A549 (cell line): ENCODE data around the gene NUFIP2. TPM values are rescaled to one million over a fixed set of nuclear protein-coding genes. Genes with fewer than 3 reads are reported as not detected.

Experiments
- ATAC-seq, 2 experiments: fragments of 200-7000 bp in 1 of 2; fragments of >200 bp in 1 of 2; cut with Nextera tagmentation in 1 of 2; cut with Tn5 transposase in 1 of 2; 3 replicates each; pipeline versions ENCODE4 v1.8.0 to v1.9.1; 2018 to 2020; ENCODE audit warnings: mild to moderate bottlenecking in 1 of 2, moderate library complexity in 1 of 2
- CTCF ChIA-PET: fragments of 300-600 bp; sonication (Branson Sonifier 250); formaldehyde crosslinking; extraction: SDS; loops from one replicate; lab custom pipeline; 2021; ENCODE audit warnings: antibody characterized with exemption, inconsistent platforms; lab: Yijun Ruan, JAX
- POLR2A ChIA-PET: fragments of 350-600 bp; formaldehyde crosslinking; extraction: SDS; loops from one replicate; lab custom pipeline; 2021; ENCODE audit warnings: antibody characterized with exemption, inconsistent platforms; lab: Yijun Ruan, JAX
- DNase-seq, 2 experiments: peaks; one replicate each; pipeline versions ENCODE4 v3.0.0 to v3.0.0-alpha.2; 2011 to 2016; ENCODE audit warnings: low read depth in 1 of 2, low spot score in 1 of 2
- FAIRE-seq: peaks from 2 replicates; lab custom pipeline; 2011; peaks lifted over from hg19 to GRCh38; lab: Jason Lieb, UNC
- H3K27ac ChIP-seq, 2 experiments: fragments of >200 bp; sonication (Bioruptor Twin); formaldehyde crosslinking; 3 replicates each; pipeline ENCODE4 v1.5.1; 2016 to 2017
- H3K4me1 ChIP-seq: fragments of >200 bp; sonication (Bioruptor Twin); formaldehyde crosslinking; 3 replicates; pipeline ENCODE4 v1.6.1; 2016
- H3K4me2 ChIP-seq: fragments of >200 bp; sonication (Bioruptor Twin); formaldehyde crosslinking; 3 replicates; pipeline ENCODE4 v1.6.1; 2016
- H3K4me3 ChIP-seq: fragments of >200 bp; sonication (Bioruptor Twin); formaldehyde crosslinking; 3 replicates; pipeline ENCODE4 v1.5.1; 2016
- H3K9me3 ChIP-seq: fragments of >200 bp; sonication (Bioruptor Twin); formaldehyde crosslinking; 3 replicates; pipeline ENCODE4 v1.6.1; 2016
- CBX8 ChIP-seq: fragments of 200-600 bp; sonication (generic); IDR thresholded peaks from 2 replicates; pipeline ENCODE4 v1.6.1; 2016
- CEBPB ChIP-seq, 2 experiments: fragments of >200 bp in 1 of 2; sonication (Bioruptor Twin) in 1 of 2; formaldehyde crosslinking in 1 of 2; IDR thresholded peaks; 2 replicates each; pipeline ENCODE4 v1.6.1; 2012 to 2016
- CHD2 ChIP-seq: fragments of 150-350 bp; IDR thresholded peaks from 2 replicates; pipeline ENCODE4 v1.6.1; 2014; ENCODE audit warnings: low read length; ENCODE audit not compliant: partially characterized antibody
- HOXA7 ChIP-seq: fragments of 250-450 bp; sonication (Bioruptor Pico); IDR thresholded peaks from 2 replicates; pipeline ENCODE4 v1.5.0; 2020; ENCODE audit warnings: mild to moderate bottlenecking, moderate library complexity
- JUN ChIP-seq, 2 experiments: fragments of >200 bp; sonication (Bioruptor Twin); formaldehyde crosslinking; IDR thresholded peaks; 2 replicates in 1 of 2; 3 replicates in 1 of 2; pipeline ENCODE4 v1.6.1; 2016 to 2017
- KDM5A ChIP-seq: fragments of 200-600 bp; sonication (generic); IDR thresholded peaks from 2 replicates; pipeline ENCODE4 v1.6.1; 2016; ENCODE audit warnings: antibody characterized with exemption, mild to moderate bottlenecking
- MAFK ChIP-seq: fragments of 450-650 bp; IDR thresholded peaks from 2 replicates; pipeline ENCODE4 v1.6.1; 2014; ENCODE audit not compliant: partially characterized antibody
- MYC ChIP-seq: IDR thresholded peaks from 2 replicates; pipeline ENCODE4 v1.6.1; 2012; ENCODE audit warnings: mild to moderate bottlenecking, inconsistent platforms, low read length, improper control_type of control experiment, borderline replicate concordance
- POLR2A ChIP-seq: IDR thresholded peaks from 2 replicates; pipeline ENCODE4 v1.6.1; 2012; ENCODE audit warnings: mild to moderate bottlenecking, low read length
- WGBS: methylation state at CpG from one replicate; pipeline ENCODE4 v1.1.6; 2017; ENCODE audit errors: missing lambda C conversion rate; 5-methylcytosine and 5-hydroxymethylcytosine counted together
- polyA plus RNA-seq, 4 experiments: library from polyadenylated mRNA; depleted of rRNA in 3 of 4; stranded (reverse); fragments of >200 nt; fragmentation: RNase III in 1 of 4; extraction: RNeasy Plus Mini Kit Qiagen cat#74134 plus additional on column Dnase treatment in 1 of 4; gene quantifications; 2 replicates in 3 of 4; 3 replicates in 1 of 4; pipeline ENCODE4 v1.2.3, GENCODE V29; 2011 to 2017
- TF ChIP-seq, protein P1 (sequence below): fragments of >200 bp; sonication (Bioruptor Twin); formaldehyde crosslinking; IDR thresholded peaks from 3 replicates; pipeline ENCODE4 v1.6.1; 2016
- TF ChIP-seq, protein P2 (sequence below): IDR thresholded peaks from 2 replicates; pipeline ENCODE4 v1.6.1; 2012; ENCODE audit warnings: low read depth, borderline replicate concordance
- TF ChIP-seq, protein P3 (sequence below): fragments of 200-600 bp; sonication (generic); IDR thresholded peaks from 2 replicates; pipeline ENCODE4 v1.6.1; 2016; ENCODE audit warnings: antibody characterized with exemption, mild to moderate bottlenecking, moderate library complexity

Gene NUFIP2
- polyA plus RNA-seq, 2 of the 4 experiments (the other 2 are of a cell fraction): 29.4 to 33.1 TPM

DNA sequence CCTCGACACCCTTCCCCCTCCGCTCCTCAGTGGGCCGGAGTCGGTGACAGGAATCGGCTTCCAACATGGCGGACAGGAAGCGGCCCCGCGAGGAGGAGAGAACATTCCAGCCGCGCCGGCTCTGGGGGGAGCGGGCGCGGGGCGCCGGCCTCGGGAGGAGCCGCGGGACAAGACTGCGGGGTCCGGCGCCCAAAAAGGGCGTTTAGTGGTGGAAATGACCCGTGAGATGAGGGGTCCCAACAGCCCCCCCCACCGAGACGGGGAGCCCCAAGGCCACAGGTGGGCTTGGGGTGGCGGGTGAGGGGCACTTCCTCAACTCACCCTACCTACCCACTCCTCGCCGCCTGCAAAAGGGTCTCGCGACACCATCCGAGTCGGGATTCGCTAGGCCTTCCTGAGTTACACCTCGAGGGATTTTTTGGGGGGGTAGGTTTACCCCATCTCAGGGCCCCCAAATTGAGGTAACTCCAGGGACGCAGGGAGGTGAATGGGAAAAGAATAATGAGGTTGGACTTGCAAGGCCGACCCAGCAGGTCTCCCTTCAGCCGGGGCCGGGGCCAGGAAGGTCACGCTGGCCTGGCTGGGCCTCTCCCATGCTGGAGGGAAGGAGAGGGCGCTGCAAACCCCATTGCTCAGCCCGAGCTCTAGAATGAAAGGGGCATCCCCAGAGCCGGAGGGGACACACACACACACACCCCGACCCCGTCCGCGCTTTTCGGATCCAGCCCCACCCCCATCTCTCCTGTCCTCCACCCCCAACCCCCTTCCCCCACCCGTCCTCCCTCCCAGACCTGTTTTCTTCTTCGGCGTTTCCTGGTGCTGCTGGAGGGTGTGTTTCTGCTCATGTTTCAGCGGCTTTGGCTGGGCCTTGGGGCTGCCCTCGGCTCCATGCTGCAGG, 707 bp downstream of the NUFIP2 start (continued):
- TF ChIP-seq, protein P1, sequence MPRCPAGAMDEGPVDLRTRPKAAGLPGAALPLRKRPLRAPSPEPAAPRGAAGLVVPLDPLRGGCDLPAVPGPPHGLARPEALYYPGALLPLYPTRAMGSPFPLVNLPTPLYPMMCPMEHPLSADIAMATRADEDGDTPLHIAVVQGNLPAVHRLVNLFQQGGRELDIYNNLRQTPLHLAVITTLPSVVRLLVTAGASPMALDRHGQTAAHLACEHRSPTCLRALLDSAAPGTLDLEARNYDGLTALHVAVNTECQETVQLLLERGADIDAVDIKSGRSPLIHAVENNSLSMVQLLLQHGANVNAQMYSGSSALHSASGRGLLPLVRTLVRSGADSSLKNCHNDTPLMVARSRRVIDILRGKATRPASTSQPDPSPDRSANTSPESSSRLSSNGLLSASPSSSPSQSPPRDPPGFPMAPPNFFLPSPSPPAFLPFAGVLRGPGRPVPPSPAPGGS: no peak
- peak; percentile 59 for TF ChIP-seq CHD2
- TF ChIP-seq, protein P2, sequence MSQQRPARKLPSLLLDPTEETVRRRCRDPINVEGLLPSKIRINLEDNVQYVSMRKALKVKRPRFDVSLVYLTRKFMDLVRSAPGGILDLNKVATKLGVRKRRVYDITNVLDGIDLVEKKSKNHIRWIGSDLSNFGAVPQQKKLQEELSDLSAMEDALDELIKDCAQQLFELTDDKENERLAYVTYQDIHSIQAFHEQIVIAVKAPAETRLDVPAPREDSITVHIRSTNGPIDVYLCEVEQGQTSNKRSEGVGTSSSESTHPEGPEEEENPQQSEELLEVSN: peak; percentile 26; the same call in 1 of the 2 replicates
- TF ChIP-seq CBX8: no peak
- TF ChIP-seq KDM5A: no peak
- TF ChIP-seq, all 56 proteins: peak for 8

DNA sequence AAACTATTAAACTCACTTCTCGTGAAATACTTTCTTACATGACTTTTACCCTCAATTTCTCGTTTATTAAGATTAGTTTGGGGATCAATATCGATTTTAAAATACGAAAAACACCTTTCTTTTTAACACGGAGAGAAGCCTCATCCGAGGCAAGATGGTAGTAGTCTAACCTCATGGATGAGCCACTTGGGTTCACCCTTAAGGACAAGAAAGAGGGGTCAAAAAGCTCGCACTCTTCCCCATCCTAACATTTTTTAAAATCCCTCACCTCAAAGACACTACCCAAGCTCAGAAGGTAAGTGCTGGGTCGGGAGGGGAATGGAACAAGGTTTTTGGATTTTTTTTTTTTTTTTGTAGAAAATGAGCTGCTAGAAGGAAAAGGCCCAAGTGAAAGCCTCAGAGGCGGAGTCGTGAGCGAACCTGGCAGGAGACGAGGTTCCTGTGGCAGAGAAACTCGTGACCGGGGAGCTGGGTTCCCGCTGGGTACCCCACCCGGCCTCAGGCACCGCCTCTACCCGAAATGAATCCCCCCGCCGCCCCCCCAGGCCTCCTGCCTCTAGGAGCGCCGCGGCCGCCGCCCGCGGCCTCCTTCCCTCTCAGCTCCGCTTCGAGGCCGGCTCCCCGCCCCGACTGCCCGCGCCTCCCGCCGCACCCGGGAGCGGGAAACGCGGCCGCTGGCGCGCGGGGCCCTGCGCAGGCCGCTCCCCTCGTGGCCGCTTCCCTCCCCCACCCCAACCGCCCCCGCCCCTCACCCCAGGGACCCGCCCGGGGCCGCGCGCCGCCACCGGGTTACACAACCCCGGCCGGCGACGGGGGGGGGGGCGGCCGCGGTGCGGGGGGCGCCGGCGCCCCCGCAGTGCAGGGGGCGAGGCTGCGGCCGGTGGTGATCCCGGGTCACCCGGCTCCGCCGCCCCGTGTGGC, 1.6 kb downstream of the NUFIP2 start:
- FAIRE-seq: no peak
- Histone ChIP-seq H3K4me1 (peaks cover 29% of the 10 kb centered on the region), H3K4me2 (peak overlapping the region; percentile 97), H3K4me3 (peak overlapping the region; percentile 72), H3K27ac (peak overlapping the region; percentile 91 to 98), H3K9me3 (no peaks in the 10 kb centered on the region)
- ChIA-PET POLR2A (interaction anchor here (0.5 to 3.3 kb wide), 9 partner anchors 49 to 567 kb away, joined by 3 to 73 read pairs (median 4); partner anchors contain the start of gene MYO18A), CTCF (interaction anchor here (0.6 to 4.1 kb wide), 21 partner anchors 11 to 638 kb away, joined by 3 to 57 read pairs (median 4); no protein-coding TSS in a partner anchor)
- TF ChIP-seq, protein P1: peak; percentile 59; the same call in 1 of the 3 replicates
- TF ChIP-seq POLR2A (no peak; the same call in 1 of the 2 replicates), JUN (IDR thresholded peaks at IDR 0.05) (peak in 1 of 2 experiments; percentile 87; a peak in 4 of 5 replicates), MYC (no peak), HOXA7 (CRISPR knock-in tag) (0 out of 2 replicates have a peak, but pooled peaks have one; percentile 10), MAFK (no peak), CEBPB (IDR thresholded peaks at IDR 0.05) (peak in 1 of 2 experiments; percentile 81; a peak in 2 of 4 replicates)
- TF ChIP-seq, protein P2: peak; percentile 13; the same call in 1 of the 2 replicates
- TF ChIP-seq, protein P3, sequence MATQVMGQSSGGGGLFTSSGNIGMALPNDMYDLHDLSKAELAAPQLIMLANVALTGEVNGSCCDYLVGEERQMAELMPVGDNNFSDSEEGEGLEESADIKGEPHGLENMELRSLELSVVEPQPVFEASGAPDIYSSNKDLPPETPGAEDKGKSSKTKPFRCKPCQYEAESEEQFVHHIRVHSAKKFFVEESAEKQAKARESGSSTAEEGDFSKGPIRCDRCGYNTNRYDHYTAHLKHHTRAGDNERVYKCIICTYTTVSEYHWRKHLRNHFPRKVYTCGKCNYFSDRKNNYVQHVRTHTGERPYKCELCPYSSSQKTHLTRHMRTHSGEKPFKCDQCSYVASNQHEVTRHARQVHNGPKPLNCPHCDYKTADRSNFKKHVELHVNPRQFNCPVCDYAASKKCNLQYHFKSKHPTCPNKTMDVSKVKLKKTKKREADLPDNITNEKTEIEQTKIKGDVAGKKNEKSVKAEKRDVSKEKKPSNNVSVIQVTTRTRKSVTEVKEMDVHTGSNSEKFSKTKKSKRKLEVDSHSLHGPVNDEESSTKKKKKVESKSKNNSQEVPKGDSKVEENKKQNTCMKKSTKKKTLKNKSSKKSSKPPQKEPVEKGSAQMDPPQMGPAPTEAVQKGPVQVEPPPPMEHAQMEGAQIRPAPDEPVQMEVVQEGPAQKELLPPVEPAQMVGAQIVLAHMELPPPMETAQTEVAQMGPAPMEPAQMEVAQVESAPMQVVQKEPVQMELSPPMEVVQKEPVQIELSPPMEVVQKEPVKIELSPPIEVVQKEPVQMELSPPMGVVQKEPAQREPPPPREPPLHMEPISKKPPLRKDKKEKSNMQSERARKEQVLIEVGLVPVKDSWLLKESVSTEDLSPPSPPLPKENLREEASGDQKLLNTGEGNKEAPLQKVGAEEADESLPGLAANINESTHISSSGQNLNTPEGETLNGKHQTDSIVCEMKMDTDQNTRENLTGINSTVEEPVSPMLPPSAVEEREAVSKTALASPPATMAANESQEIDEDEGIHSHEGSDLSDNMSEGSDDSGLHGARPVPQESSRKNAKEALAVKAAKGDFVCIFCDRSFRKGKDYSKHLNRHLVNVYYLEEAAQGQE: no peak
- peak in 1 of 2 experiments; percentile 10; a peak in 3 of 6 replicates for ATAC-seq
- DNase-seq: peak; percentile 45 to 54
- under 1% methylated on average over 24 of the region's 77 CpGs for WGBS
